ENCODE data around the gene PGLYRP1.

Gene PGLYRP1

DNA sequence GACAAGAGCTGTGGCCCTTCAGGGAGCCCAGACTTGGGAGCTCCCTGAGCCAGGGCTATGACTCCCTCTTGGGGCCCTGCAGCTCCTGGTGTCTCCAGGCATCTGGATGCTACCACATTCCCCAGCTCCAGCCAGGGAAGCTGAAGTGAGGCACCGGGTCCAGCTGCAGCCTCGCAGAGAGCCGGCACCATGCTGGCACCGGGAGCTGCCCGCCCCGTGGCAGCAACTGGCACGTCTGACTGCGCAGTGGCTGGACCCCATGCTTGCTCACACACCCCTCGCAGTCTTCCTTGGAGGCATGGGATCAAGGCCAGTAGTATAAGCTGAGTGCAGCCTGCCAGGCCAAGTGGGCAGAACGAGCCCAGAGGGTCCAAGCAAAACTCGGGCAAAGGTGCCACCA lies 10.5 kb upstream of the PGLYRP1 start:
- TF ChIP-seq, protein P1, sequence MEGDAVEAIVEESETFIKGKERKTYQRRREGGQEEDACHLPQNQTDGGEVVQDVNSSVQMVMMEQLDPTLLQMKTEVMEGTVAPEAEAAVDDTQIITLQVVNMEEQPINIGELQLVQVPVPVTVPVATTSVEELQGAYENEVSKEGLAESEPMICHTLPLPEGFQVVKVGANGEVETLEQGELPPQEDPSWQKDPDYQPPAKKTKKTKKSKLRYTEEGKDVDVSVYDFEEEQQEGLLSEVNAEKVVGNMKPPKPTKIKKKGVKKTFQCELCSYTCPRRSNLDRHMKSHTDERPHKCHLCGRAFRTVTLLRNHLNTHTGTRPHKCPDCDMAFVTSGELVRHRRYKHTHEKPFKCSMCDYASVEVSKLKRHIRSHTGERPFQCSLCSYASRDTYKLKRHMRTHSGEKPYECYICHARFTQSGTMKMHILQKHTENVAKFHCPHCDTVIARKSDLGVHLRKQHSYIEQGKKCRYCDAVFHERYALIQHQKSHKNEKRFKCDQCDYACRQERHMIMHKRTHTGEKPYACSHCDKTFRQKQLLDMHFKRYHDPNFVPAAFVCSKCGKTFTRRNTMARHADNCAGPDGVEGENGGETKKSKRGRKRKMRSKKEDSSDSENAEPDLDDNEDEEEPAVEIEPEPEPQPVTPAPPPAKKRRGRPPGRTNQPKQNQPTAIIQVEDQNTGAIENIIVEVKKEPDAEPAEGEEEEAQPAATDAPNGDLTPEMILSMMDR (conservative IDR thresholded peaks at IDR 0.05; ENCODE audit: control insufficient read depth, insufficient read depth, low read depth, low read length), result no peak
- no peak overlapping the region for H3K4me3 ChIP-seq (ENCODE audit: control insufficient read depth, low read depth, low read length)
- DNase-seq (ENCODE audit: low read depth), result no peak

DNA sequence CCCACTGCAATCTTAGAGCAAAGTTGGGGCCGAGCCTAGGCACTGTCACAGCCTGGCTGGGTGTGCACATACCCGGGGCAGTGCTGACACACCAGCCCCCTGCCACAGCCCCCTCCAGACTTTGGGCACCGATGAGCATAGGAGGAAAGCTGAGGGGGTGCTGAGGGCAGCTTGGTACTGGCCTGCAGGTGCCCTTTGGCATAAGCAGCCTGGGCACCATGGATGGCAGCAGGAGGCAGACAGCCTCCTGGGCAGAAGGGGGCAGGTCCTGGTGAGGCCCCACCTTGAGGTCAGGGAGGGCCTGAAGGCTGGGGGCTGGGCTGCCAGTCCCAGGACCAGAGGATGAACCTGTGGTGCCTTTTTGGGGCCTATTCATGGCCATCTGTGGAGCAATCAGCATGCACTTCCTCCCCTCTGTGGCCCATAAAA lies 9.8 kb upstream of the PGLYRP1 start:
- no peak overlapping the region for H3K4me3 ChIP-seq (ENCODE audit: control insufficient read depth, low read depth, low read length)
- DNase-seq (ENCODE audit: low read depth), result no peak
- TF ChIP-seq, protein P1 (conservative IDR thresholded peaks at IDR 0.05; ENCODE audit: control insufficient read depth, insufficient read depth, low read depth, low read length), result no peak

DNA sequence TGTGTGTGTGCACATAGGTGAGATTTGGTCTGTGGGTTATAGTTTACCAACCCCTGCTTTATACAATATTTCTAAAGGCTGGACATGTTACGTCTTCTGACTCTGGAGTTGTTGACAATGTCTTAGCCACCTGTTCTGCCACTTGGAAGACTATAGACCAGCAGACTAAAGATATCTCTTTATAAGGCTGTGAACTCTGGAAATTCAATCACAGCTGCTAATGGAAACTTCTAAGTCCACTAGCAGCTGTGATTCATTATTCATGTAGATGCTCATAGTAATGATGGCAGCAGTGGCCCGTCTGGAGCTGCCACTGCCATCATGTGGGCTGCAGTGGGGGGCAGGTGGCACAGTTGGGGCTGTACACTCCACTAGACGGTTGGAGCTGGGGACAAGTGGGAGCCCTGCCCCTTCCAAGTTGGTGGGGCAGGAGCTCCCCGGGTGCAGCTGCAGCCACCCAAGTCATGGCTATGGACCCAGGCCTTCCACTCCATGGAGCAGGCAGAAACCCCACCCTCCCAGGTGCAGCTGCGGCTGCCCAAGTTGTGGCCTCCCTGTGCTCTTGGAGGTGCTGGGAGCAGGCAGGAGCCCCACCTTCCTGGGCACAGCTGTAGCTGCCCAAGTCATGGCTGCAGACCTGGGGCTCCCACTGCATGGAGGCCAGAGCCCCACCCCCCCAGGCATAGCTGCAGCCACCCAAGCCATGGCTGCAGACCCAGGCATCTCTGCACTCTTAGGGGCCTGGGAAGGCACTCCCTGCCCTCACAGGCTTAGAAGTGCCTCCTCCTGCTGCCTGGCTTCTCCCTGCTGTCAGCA lies 9.1 kb upstream of the PGLYRP1 start:
- H3K4me3 ChIP-seq (ENCODE audit: control insufficient read depth, low read depth, low read length), result no peak overlapping the region

DNA sequence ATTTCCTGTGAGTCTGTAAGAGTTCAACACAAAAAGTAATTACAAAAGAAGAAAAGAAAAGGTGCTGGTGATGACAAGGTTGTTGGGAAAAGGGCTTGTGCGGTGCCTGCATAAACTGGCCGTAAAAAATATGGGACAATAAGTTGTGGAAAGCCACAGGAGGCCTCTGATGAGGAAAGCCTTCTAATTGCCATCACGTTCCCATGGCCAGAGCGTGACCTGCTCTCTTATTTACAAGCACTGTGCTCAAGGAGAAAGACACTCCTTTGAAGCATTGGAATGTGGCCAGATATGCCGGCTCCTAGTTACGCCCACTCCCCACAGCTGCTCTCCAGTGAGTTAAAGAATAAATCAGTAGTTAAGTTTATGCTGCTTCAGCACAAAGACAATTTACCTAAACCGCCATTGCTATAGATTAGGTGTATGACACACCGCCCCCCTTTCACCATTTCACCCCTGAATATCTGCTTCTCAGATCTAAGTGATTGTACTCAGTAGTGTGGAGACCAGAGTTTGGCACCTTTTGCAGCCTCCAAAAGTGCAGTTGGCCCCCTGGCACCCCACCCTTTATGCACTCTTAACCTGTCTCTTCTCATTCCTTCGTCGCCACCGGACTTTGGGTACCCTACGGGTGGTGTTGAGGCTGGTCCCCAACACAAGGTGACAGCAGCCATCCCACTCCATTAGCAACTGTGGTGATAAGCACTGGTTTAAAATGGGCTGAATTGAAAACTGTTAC lies 8.1 kb upstream of the PGLYRP1 start:
- TF ChIP-seq, protein P1 (conservative IDR thresholded peaks at IDR 0.05; ENCODE audit: control insufficient read depth, insufficient read depth, low read depth, low read length), result no peak
- no peak overlapping the region for H3K4me3 ChIP-seq (ENCODE audit: control insufficient read depth, low read depth, low read length)
- no peak for DNase-seq (ENCODE audit: low read depth)

More for the DNA sequence above, 9.1 kb upstream of the PGLYRP1 start:
- TF ChIP-seq, protein P1 (conservative IDR thresholded peaks at IDR 0.05; ENCODE audit: control insufficient read depth, insufficient read depth, low read depth, low read length), result no peak
- no peak for DNase-seq (ENCODE audit: low read depth)

DNA sequence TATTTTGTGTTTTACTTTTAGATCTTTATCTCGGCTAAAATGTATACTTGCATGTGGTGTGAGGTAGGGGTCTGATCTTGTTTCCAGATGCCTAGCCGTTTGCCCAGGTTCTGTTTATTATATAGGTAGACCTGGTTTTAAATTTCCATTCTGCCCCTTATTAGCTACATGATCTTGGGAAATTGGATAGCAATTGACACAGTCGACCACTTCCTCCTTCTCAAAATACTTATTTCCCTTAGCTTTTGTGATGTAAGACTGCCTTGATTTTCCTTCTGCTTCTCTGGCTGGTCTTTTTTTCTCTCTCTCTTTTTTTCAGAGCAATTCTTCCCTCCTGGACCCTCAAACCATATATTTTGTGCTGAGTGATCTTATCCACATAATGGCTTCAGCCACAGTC lies 3.0 kb upstream of the PGLYRP1 start:
- H3K4me3 ChIP-seq (ENCODE audit: control insufficient read depth, low read depth, low read length), result no peak overlapping the region
- DNase-seq (ENCODE audit: low read depth), result no peak
- TF ChIP-seq, protein P1 (conservative IDR thresholded peaks at IDR 0.05; ENCODE audit: control insufficient read depth, insufficient read depth, low read depth, low read length), result no peak

DNA sequence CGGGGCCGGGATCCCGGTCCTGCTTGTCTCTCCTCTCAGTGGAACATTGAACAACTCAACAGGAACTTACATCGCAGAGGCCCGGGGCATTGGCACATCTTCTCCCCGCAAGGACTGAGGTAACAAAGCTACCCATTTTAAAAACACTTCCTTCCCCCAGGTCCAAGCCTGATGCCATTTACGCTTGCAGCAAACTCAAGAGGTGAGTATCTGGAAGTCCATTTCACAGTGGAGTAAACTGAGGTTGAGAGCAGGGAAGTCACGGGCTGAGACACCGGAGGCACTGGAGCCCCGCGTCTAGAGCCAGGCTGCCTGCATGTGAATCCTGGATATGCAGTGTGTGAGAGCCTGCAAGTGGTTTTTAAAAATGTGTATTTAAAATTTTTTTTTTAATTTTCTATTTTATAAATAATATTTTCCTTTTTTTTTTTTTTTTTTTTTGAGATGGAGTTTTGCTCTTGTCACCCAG lies 492 bp upstream of the PGLYRP1 start:
- DNase-seq (ENCODE audit: low read depth), result no peak
- TF ChIP-seq, protein P1 (conservative IDR thresholded peaks at IDR 0.05; ENCODE audit: control insufficient read depth, insufficient read depth, low read depth, low read length), result no peak
- H3K4me3 ChIP-seq (ENCODE audit: control insufficient read depth, low read depth, low read length), result no peak overlapping the region

All from fibroblast of mammary gland (primary cell).